BE2C (cell line): Measurements from ENCODE around the gene SLC5A1.

ENCODE experiments used
- DNase-seq: peaks from one replicate; pipeline ENCODE4 v3.0.0-alpha.2; 2020
- H3K27me3 ChIP-seq: fragments of 250-450 bp; sonication (Bioruptor Pico); 2 replicates; pipeline ENCODE4 v1.5.1; 2020; ENCODE audit warnings: mild to moderate bottlenecking
- H3K36me3 ChIP-seq: fragments of 250-450 bp; sonication (Bioruptor Pico); 2 replicates; pipeline ENCODE4 v1.5.1; 2020; ENCODE audit warnings: mild to moderate bottlenecking
- H3K4me1 ChIP-seq: fragments of 250-450 bp; sonication (Bioruptor Pico); 2 replicates; pipeline ENCODE4 v1.5.1; 2020
- H3K4me3 ChIP-seq: 2 replicates; pipeline ENCODE4 v1.5.1; 2011; ENCODE audit warnings: low read depth, low read length
- H3K9me3 ChIP-seq: fragments of 250-450 bp; sonication (Bioruptor Pico); 2 replicates; pipeline ENCODE4 v1.5.1; 2020
- TF ChIP-seq, protein P1 (sequence below): IDR thresholded peaks from 2 replicates; pipeline ENCODE4 v1.5.1; 2012; ENCODE audit warnings: mild to moderate bottlenecking, low read depth, low read length

The SLC5A1 gene

DNA sequence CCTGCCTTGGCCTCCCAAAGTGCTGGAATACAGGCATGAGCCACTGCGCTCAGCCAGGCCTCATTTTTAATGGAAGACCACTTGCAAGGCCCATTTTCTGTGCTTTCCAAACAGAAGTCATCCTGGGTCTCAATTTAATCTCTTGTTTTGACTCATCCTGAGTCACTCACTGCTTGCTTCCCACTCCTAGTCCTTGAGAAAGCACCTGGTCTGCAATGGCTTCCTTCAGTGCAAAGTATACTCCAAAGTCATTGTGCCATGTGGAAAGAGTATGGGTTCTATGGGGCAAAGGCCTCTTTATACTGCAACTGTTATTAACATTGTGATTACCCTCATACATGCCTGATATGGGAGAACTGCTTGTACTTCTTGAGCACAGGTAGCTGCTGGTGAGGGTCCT lies 18.3 kb upstream of the SLC5A1 start:
- TF ChIP-seq, protein P1, sequence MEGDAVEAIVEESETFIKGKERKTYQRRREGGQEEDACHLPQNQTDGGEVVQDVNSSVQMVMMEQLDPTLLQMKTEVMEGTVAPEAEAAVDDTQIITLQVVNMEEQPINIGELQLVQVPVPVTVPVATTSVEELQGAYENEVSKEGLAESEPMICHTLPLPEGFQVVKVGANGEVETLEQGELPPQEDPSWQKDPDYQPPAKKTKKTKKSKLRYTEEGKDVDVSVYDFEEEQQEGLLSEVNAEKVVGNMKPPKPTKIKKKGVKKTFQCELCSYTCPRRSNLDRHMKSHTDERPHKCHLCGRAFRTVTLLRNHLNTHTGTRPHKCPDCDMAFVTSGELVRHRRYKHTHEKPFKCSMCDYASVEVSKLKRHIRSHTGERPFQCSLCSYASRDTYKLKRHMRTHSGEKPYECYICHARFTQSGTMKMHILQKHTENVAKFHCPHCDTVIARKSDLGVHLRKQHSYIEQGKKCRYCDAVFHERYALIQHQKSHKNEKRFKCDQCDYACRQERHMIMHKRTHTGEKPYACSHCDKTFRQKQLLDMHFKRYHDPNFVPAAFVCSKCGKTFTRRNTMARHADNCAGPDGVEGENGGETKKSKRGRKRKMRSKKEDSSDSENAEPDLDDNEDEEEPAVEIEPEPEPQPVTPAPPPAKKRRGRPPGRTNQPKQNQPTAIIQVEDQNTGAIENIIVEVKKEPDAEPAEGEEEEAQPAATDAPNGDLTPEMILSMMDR = no peak
- Histone ChIP-seq H3K9me3 (no peaks in the 10 kb centered on the region), H3K27me3 (no peaks in the 10 kb centered on the region; the same call in 1 of the 2 replicates), H3K36me3 (no peaks in the 10 kb centered on the region), H3K4me3 (no peak overlapping the region), H3K4me1 (no peaks in the 10 kb centered on the region)
- no peak for DNase-seq

DNA sequence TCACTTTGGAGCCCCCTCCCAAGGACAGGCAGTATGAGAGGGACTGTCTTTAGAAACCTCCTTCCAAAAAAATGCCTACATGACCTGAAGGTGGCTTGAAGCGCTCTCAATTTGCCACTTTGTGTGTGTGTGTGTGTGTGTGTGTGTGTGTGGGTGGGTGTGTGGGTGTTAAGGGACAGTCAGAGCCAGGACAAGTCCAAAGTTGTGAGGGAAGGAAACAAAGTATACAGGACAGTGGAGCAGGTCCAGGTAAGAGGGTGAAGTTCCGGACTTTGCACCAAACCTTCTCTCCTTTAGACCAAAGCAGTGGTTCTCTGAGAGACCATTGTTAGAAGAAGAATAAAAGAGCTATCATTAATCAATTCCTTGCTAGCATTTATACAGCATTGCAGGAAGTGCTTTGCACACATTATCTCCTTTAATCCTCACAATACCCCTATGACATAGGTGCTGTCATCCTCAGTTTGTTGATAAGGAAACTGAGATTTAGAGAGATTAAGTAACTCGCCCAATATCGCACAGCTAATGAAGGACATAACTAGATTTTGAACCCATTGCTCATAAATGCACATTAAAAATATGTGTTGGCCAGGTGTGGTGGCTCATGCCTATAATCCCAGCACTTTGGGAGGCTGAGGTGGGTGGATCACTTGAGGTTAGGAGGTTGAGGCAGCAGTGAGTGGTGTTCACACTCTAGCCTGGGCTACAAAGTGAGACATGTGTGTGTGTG lies 12.4 kb upstream of the SLC5A1 start:
- H3K9me3 ChIP-seq = no peaks in the 10 kb centered on the region
- H3K36me3 ChIP-seq = no peaks in the 10 kb centered on the region
- H3K27me3 ChIP-seq = no peaks in the 10 kb centered on the region; the same call in 1 of the 2 replicates
- no peaks in the 10 kb centered on the region for H3K4me1 ChIP-seq
- DNase-seq = no peak
- H3K4me3 ChIP-seq = no peak overlapping the region
- TF ChIP-seq, protein P1 = no peak

DNA sequence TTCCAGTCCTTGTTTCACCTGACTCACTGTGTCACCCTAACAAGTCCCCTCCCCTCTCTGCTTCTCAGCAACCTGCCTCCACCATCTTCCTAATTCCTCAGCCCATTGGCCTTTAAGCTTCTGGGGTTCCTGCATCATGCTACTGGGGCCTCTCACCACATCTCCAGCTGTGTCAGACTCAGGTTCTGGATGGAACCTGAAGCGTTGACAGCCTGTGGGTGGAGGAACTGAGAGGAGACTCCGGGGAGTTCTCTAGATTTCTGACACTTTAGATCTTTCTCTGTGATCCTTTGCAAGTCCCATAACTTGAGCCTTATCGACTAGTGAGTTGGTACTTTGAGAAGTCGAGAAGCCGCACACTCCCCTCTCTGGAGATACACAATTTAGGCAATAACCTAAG lies 11.6 kb upstream of the SLC5A1 start:
- Histone ChIP-seq H3K36me3 (no peaks in the 10 kb centered on the region), H3K4me1 (no peaks in the 10 kb centered on the region), H3K9me3 (no peaks in the 10 kb centered on the region), H3K27me3 (no peaks in the 10 kb centered on the region; the same call in 1 of the 2 replicates), H3K4me3 (no peak overlapping the region)
- no peak for DNase-seq
- TF ChIP-seq, protein P1 = no peak

DNA sequence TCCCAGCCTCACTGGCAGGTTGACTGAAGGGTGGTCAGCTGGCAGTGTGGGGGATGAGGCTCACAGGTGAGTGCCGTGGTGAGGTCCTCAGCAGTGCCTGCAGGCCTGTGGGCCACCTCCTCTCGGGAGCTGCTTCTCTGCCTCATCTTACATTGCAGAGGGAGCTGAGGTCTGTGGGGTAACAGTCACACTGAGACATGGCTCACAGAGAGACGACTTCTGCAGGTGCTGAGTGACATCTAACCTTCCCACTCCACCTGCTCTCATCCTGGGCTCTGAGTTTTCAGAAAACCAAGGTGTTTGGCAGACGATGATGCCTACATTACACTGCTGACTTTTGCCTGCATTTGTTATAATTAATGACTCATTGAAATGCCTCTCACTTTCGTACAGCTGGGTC lies 8.8 kb upstream of the SLC5A1 start:
- no peaks in the 10 kb centered on the region for H3K4me1 ChIP-seq
- no peaks in the 10 kb centered on the region for H3K27me3 ChIP-seq
- DNase-seq = no peak
- H3K36me3 ChIP-seq = no peaks in the 10 kb centered on the region
- H3K9me3 ChIP-seq = no peaks in the 10 kb centered on the region
- H3K4me3 ChIP-seq = no peak overlapping the region
- TF ChIP-seq, protein P1 = no peak

DNA sequence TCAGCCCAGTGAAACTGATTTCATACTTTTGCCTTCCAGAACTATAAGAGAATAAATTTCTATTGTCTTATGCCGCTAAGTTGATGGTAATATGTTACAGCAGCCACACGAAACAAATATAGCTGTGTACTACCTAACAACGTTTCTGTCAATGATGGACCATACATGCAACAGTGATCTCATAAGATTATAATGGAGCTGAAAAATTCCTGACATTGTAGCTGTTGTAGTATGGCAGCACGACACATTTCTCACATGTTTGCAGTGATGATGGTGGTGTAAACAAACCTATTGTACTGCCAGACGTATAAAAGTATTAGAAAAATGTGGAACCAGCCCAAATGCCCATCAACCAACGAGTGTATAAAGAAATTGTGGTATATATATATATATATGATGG lies 5.8 kb upstream of the SLC5A1 start:
- Histone ChIP-seq H3K9me3 (no peaks in the 10 kb centered on the region), H3K27me3 (no peaks in the 10 kb centered on the region), H3K4me3 (no peak overlapping the region), H3K36me3 (no peaks in the 10 kb centered on the region), H3K4me1 (no peaks in the 10 kb centered on the region)
- no peak for DNase-seq
- TF ChIP-seq, protein P1 = no peak

DNA sequence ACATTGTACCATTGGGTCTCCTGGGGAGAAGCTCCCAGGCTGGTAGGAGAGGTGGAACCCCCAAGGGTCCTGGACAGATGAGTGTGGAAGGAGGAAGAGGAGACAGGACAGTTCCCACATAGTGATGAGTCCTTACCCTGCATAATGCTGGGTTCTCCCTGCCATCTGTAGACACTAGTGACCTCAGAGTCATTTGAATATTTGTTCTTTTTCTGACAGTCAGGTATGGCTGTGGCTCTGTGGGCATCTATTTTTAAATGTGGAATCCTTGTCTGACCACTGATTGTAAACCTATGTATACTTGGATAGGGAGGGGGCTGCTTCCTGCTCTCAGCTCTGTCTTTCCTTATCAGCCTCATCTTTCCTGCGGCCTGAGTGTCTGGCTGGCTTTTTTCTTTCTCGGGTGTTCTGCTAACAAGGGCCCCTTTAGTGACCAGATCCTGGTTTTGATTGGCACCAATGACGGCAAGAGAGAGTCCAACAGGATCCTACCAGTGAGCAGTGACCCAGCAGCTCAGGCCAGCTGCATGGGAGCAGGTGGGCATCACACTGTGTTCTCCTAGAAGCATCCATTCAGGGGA lies 2.6 kb upstream of the SLC5A1 start:
- no peak for DNase-seq
- Histone ChIP-seq H3K36me3 (no peaks in the 10 kb centered on the region), H3K4me1 (no peaks in the 10 kb centered on the region), H3K4me3 (no peak overlapping the region), H3K27me3 (no peaks in the 10 kb centered on the region), H3K9me3 (no peaks in the 10 kb centered on the region)
- TF ChIP-seq, protein P1 = no peak
